Heart right ventricle (tissue), 16 donors: Measurements from ENCODE around the gene KDELR3. TPM values are rescaled to one million over a fixed set of nuclear protein-coding genes. Genes with fewer than 3 reads are reported as not detected.
"Not testable (repeated sequence)": the region's sequence is repeated elsewhere in the genome, so short reads cannot be mapped to it uniquely, and the experiment has no call there.

ENCODE experiments used
- ATAC-seq, 8 donors: fragments of 200-7000 bp; cut with Tn5 transposase; one replicate each; pipeline ENCODE4 v1.9.1; 2020; ENCODE audit warnings: mild to moderate bottlenecking in 8 of 8, moderate library complexity in 8 of 8, moderate number of reproducible peaks in 1 of 8
- DNase-seq, 2 donors: peaks; one replicate each; pipeline ENCODE4 v3.0.0-alpha.2; 2020
- H3K27ac ChIP-seq, 10 donors: fragments of 200-600 bp; sonication (generic) in 2 of 10; one replicate each; pipeline versions ENCODE4 v1.5.0 to v1.8.0; 2020 to 2022; ENCODE audit warnings: mild to moderate bottlenecking in 3 of 10
- H3K27me3 ChIP-seq, 7 donors: fragments of 200-600 bp; one replicate each; pipeline ENCODE4 v1.8.0; 2021 to 2022; ENCODE audit warnings: mild to moderate bottlenecking in 2 of 7
- H3K36me3 ChIP-seq, 9 donors: fragments of 200-600 bp; sonication (generic) in 1 of 9; one replicate each; pipeline versions ENCODE4 v1.5.0 to v1.8.0; 2020 to 2022; ENCODE audit warnings: mild to moderate bottlenecking in 2 of 9
- H3K4me1 ChIP-seq, 9 donors: fragments of 200-600 bp; sonication (generic) in 1 of 9; one replicate each; pipeline versions ENCODE4 v1.5.0 to v1.8.0; 2020 to 2022; ENCODE audit warnings: mild to moderate bottlenecking in 4 of 9
- H3K4me3 ChIP-seq, 10 donors: fragments of 200-600 bp; sonication (generic) in 2 of 10; one replicate each; pipeline versions ENCODE4 v1.5.0 to v1.8.0; 2020 to 2022; ENCODE audit warnings: mild to moderate bottlenecking in 7 of 10, moderate library complexity in 2 of 10
- H3K9me3 ChIP-seq, 11 donors: fragments of 200-600 bp in 10 of 11; sonication (generic) in 2 of 11; one replicate each; pipeline versions ENCODE4 v1.5.0 to v1.8.0; 2013 to 2022; ENCODE audit warnings: mild to moderate bottlenecking in 2 of 11, control low read depth in 1 of 11, moderate library complexity in 1 of 11
- CTCF ChIP-seq, 9 donors: fragments of 200-600 bp; sonication (generic) in 2 of 9; IDR thresholded peaks; one replicate each; pipeline versions ENCODE4 v1.5.0 to v1.8.0; 2021 to 2022; ENCODE audit warnings: antibody characterized with exemption in 9 of 9, mild to moderate bottlenecking in 5 of 9, moderate library complexity in 1 of 9
- WGBS, 2 donors: extraction: QIAGEN DNeasy Blood & Tissue Kit; methylation state at CpG; one replicate each; pipeline ENCODE4 v1.1.7; 2013; ENCODE audit warnings: inconsistent platforms in 1 of 2; 5-methylcytosine and 5-hydroxymethylcytosine counted together
- intact Hi-C, 10 donors: fragments of 100-400 bp; cut with DNase I; formaldehyde crosslinking; loops; one replicate each; pipeline versions ENCODE4 v1.11.1 to v1.14.2; 2022
- polyA plus RNA-seq, 2 donors: library from polyadenylated mRNA; stranded (reverse); fragments of 200-250 nt; gene quantifications; one replicate each; pipeline ENCODE4 v1.2.3, GENCODE V29; 2013
- total RNA-seq, 10 donors: library from RNA; stranded (reverse); fragmentation: NEBNext Ultra II Directional in 3 of 10; extraction: Animal tissue kit (Norgen Biotek cat#: 25700) in 3 of 10; gene quantifications; one replicate each; pipeline versions ENCODE4 v1.2.1 to v1.2.4, GENCODE V29; 2021 to 2023
- donor health status: Arrhythmogenic right ventricular cardiomyopathy.
- donor health status: ischemic (EF 13 %, LVEDD 7.1; RV severe dilation, severe dysfunction).
- donor health status: healthy with polysubstance abuse.
- donor health status: DM: no; HTN: yes; CAD: no.
- donor health status: DM: no; HTN: no; CAD: no.
- donor health status: ischemic (EF 25% LVEDD 6.9; RV normal size, moderate dysfunction).
- donor health status: ischemic (EF 25% LVEDD 5.7; RV mildly dilated, moderate dysfunction).
- donor health status: healthy.
- donor health status: DM: yes; HTN: yes; CAD: no.
- donor health status: Ischemic cardiomyopathy.
- donor health status: ischemic (EF 35%, LVEDD 5.7; RV mildly dilated, moderate dysfunction).
- donor health status: nonischemic (EF 11% LVEDD 7.7; RV severe dilation, severe dysfunction).
- donor health status: DM: yes; HTN: yes; CAD: no.
- donor health status: PGD.
- donor health status: ischemic (EF 29% LVEDD 5.4; RV normal size, mild dysfunction).
- donor health status: nonischemic (EF 23%, LVEDD 6.1; RV moderate dilation, normal function).

The KDELR3 gene
- total and polyA plus RNA-seq, 12 donors, result 3.4 to 12.9 (median 9.0) TPM

GRCh38 chr22:38467438-38467903, 425 bp upstream of the KDELR3 start:
- 16 to 17% methylated on average over 20 of the region's 20 CpGs for WGBS, 2 donors
- peak overlapping the region in 9 of 10 donors; percentile 18 to 78 (median 73) for H3K27ac ChIP-seq
- no peaks in the 10 kb centered on the region for H3K9me3 ChIP-seq
- peaks cover 3 to 32% (median 25%) of the 10 kb centered on the region in 9 donors for H3K4me1 ChIP-seq
- intact Hi-C loops, result loop anchor here in 4 of 10 donors (5.0 kb wide), 3 partner anchors 35 to 50 kb away; partner anchors contain the start of gene DDX17 (in 1 of the 4)
- TF ChIP-seq CTCF (IDR thresholded peaks at IDR 0.05), result no peak
- peaks cover 0 to 65% (median 0%) of the 10 kb centered on the region in 7 donors for H3K27me3 ChIP-seq
- DNase-seq (peak in 1 of 2 donors; percentile 34), ATAC-seq (peak in 4 of 8 donors; percentile 12 to 23 (median 18))
- no peaks in the 10 kb centered on the region for H3K36me3 ChIP-seq
- H3K4me3 ChIP-seq, result peak overlapping the region; percentile 49 to 84 (median 65)

GRCh38 chr22:38468443-38469305, 778 bp downstream of the KDELR3 start:
- DNase-seq, result no peak

GRCh38 chr22:38469306-38469781, 1.4 kb downstream of the KDELR3 start:
- ATAC-seq (no peak), DNase-seq (no peak)
- H3K9me3 ChIP-seq, result no peaks in the 10 kb centered on the region
- no peak for TF ChIP-seq CTCF (IDR thresholded peaks at IDR 0.05)
- intact Hi-C loops, result loop anchor here in 4 of 10 donors (5.0 kb wide), 3 partner anchors 33 to 52 kb away; partner anchors contain the start of gene DDX17 (in 1 of the 4)
- WGBS, 2 donors, result 93 to 96% methylated on average over 6 of the region's 6 CpGs
- H3K4me3 ChIP-seq, result peak overlapping the region in 3 of 10 donors; percentile 54 to 80 (median 77)
- peak overlapping the region in 1 of 10 donors; percentile 77 for H3K27ac ChIP-seq
- peaks cover 0 to 19% (median 14%) of the 10 kb centered on the region in 9 donors for H3K4me1 ChIP-seq
- peaks cover 0 to 46% (median 0%) of the 10 kb centered on the region in 7 donors for H3K27me3 ChIP-seq
- peaks cover 0 to 3% (median 0%) of the 10 kb centered on the region in 9 donors for H3K36me3 ChIP-seq

More at GRCh38 chr22:38468443-38469305, 778 bp downstream of the KDELR3 start:
- Histone ChIP-seq H3K27me3 (peaks cover 0 to 53% (median 0%) of the 10 kb centered on the region in 7 donors), H3K4me3 (peak overlapping the region; percentile 49 to 84 (median 65)), H3K27ac (peak overlapping the region in 8 of 10 donors; percentile 18 to 78 (median 74)), H3K9me3 (no peaks in the 10 kb centered on the region), H3K4me1 (peaks cover 0 to 24% (median 17%) of the 10 kb centered on the region in 9 donors), H3K36me3 (no peaks in the 10 kb centered on the region)
- WGBS, 2 donors, result 64 to 69% methylated on average over 28 of the region's 28 CpGs
- intact Hi-C loops, result loop anchor here in 4 of 10 donors (5.0 kb wide), 3 partner anchors 34 to 51 kb away; partner anchors contain the start of gene DDX17 (in 1 of the 4)
- TF ChIP-seq CTCF (IDR thresholded peaks at IDR 0.05), result peak in 3 of 9 donors; percentile 3 to 36 (median 9)
- ATAC-seq, result peak in 5 of 8 donors; percentile 3 to 23 (median 9)

- 95 to 96% methylated on average over 10 of the region's 10 CpGs for WGBS, 2 donors
- H3K9me3 ChIP-seq, H3K4me3 ChIP-seq, ATAC-seq, H3K27ac ChIP-seq, DNase-seq, H3K36me3 ChIP-seq: not testable (repeated sequence)
- H3K4me1 ChIP-seq, result peaks cover 0 to 19% (median 14%) of the 10 kb centered on the region in 9 donors
- intact Hi-C loops, result loop anchor here in 1 of 10 donors (5.0 kb wide), 1 partner anchor 913 kb away; no protein-coding TSS in a partner anchor
- H3K27me3 ChIP-seq, result peaks cover 0 to 40% (median 0%) of the 10 kb centered on the region in 7 donors
Measured at GRCh38 chr22:38470179-38470578, 2.3 kb downstream of the KDELR3 start.
